B cell (primary cell): ENCODE data around the gene ERN1. TPM values are rescaled to one million over a fixed set of nuclear protein-coding genes. Genes with fewer than 3 reads are reported as not detected.

Experiments used
- ATAC-seq: fragments of 200-7000 bp; cut with Tn5 transposase; one replicate; pipeline ENCODE4 v1.10.0; 2021; ENCODE audit warnings: low read depth, mild to moderate bottlenecking, moderate number of reproducible peaks, moderate library complexity
- CTCF ChIA-PET: fragments of 350-600 bp; sonication (Branson Sonifier 250); formaldehyde crosslinking; loops from one replicate; lab custom pipeline; 2021; ENCODE audit warnings: antibody characterized with exemption, inconsistent platforms; lab: Charles Lee
- POLR2A ChIA-PET: fragments of 350-600 bp; sonication (Branson Sonifier 250); formaldehyde crosslinking; loops from one replicate; lab custom pipeline; 2021; ENCODE audit warnings: antibody characterized with exemption; lab: Charles Lee
- DNase-seq: peaks from one replicate; pipeline ENCODE4 v3.0.0; 2013
- H2AFZ ChIP-seq: 2 replicates; pipeline ENCODE4 v1.6.1; 2012; ENCODE audit warnings: mild to moderate bottlenecking, low read depth, low read length; ENCODE audit not compliant: insufficient read depth, poor library complexity, severe bottlenecking
- H3K27ac ChIP-seq, 2 donors: 1 replicate in 1 of 2; 2 replicates in 1 of 2; pipeline ENCODE4 v1.5.1; 2012 to 2013; ENCODE audit warnings: low read length in 2 of 2, mild to moderate bottlenecking in 2 of 2, moderate library complexity in 1 of 2
- H3K27me3 ChIP-seq, 4 experiments: fragments of 200-600 bp in 1 of 4; sonication (generic) in 1 of 4; replicated peaks in 1 of 4; 1 replicate in 2 of 4; 2 replicates in 2 of 4; pipeline versions ENCODE4 v1.6.1 to v1.7.0; 2013 to 2016; ENCODE audit warnings: low read length in 3 of 4, mild to moderate bottlenecking in 2 of 4, mixed read lengths in 1 of 4, moderate library complexity in 1 of 4; ENCODE audit not compliant: insufficient read depth in 4 of 4, control insufficient read depth in 3 of 4; ENCODE audit errors: control extremely low read depth in 1 of 4
- H3K36me3 ChIP-seq, 2 experiments: replicated peaks in 1 of 2; 1 replicate in 1 of 2; 2 replicates in 1 of 2; pipeline versions ENCODE4 v1.6.1 to v1.7.1; 2013; ENCODE audit warnings: low read length in 1 of 2; ENCODE audit not compliant: insufficient read depth in 2 of 2, control insufficient read depth in 1 of 2; ENCODE audit errors: control extremely low read depth in 1 of 2, extremely low read depth in 1 of 2
- H3K4me1 ChIP-seq, 2 donors: fragments of 200-600 bp in 1 of 2; sonication (generic) in 1 of 2; 1 replicate in 1 of 2; 2 replicates in 1 of 2; pipeline versions ENCODE4 v1.5.1 to v1.6.1; 2013 to 2017; ENCODE audit warnings: low read length in 2 of 2; ENCODE audit not compliant: control insufficient read depth in 2 of 2, insufficient read depth in 2 of 2
- H3K4me2 ChIP-seq: replicated peaks from 2 replicates; pipeline ENCODE3; 2012; ENCODE audit warnings: mild to moderate bottlenecking, low read depth, low read length; ENCODE audit not compliant: poor library complexity, severe bottlenecking
- H3K4me3 ChIP-seq, 5 experiments: fragments of 200-600 bp in 1 of 5; sonication (generic) in 1 of 5; 1 replicate in 3 of 5; 2 replicates in 2 of 5; pipeline versions ENCODE4 v1.5.1 to v1.7.0; 2011 to 2016; ENCODE audit warnings: low read length in 4 of 5, mild to moderate bottlenecking in 4 of 5, low read depth in 2 of 5, control low read depth in 1 of 5, moderate library complexity in 1 of 5; ENCODE audit not compliant: insufficient read depth in 1 of 5; ENCODE audit errors: control extremely low read depth in 1 of 5, extremely low read depth in 1 of 5
- H3K79me2 ChIP-seq: fragments of 200-600 bp; sonication (generic); one replicate; pipeline ENCODE4 v1.6.0; 2016; ENCODE audit warnings: low read length; ENCODE audit not compliant: control insufficient read depth, insufficient read depth
- H3K9ac ChIP-seq: fragments of 200-600 bp; sonication (generic); 2 replicates; pipeline ENCODE4 v1.6.1; 2017; ENCODE audit warnings: mild to moderate bottlenecking, low read length, moderate library complexity
- H3K9me3 ChIP-seq, 3 donors: one replicate each; pipeline versions ENCODE4 v1.6.1 to v1.7.1; 2013; ENCODE audit warnings: low read length in 2 of 3; ENCODE audit not compliant: control insufficient read depth in 2 of 3, insufficient read depth in 1 of 3; ENCODE audit errors: control extremely low read depth in 1 of 3
- H4K20me1 ChIP-seq: 2 replicates; pipeline ENCODE4 v1.6.0; 2012; ENCODE audit warnings: mild to moderate bottlenecking, low read length; ENCODE audit not compliant: insufficient read depth, control insufficient read depth, poor library complexity, severe bottlenecking
- H3K27ac Mint-ChIP-seq: one replicate; pipeline ENCODE4 v1.8.0; 2021; ENCODE audit warnings: mixed read lengths
- H3K27me3 Mint-ChIP-seq: one replicate; pipeline ENCODE4 v1.8.0; 2021; ENCODE audit warnings: mixed read lengths
- H3K4me1 Mint-ChIP-seq: one replicate; pipeline ENCODE4 v1.8.0; 2021; ENCODE audit warnings: mixed read lengths
- H3K4me3 Mint-ChIP-seq: one replicate; pipeline ENCODE4 v1.8.0; 2021; ENCODE audit warnings: mixed read lengths
- H3K9me3 Mint-ChIP-seq: one replicate; pipeline ENCODE4 v1.8.0; 2022; ENCODE audit warnings: mixed read lengths; ENCODE audit not compliant: insufficient read depth
- EZH2 ChIP-seq: IDR thresholded peaks from 2 replicates; pipeline ENCODE4 v1.6.1; 2012; ENCODE audit warnings: borderline replicate concordance, low read depth, mild to moderate bottlenecking, moderate library complexity, low read length; ENCODE audit not compliant: insufficient read depth, poor library complexity, severe bottlenecking
- WGBS: methylation state at CpG from one replicate; pipeline ENCODE4 v1.1.5; 2013; ENCODE audit warnings: missing lambda C conversion rate; ENCODE audit not compliant: insufficient coverage; 5-methylcytosine and 5-hydroxymethylcytosine counted together
- intact Hi-C: fragments of 100-400 bp; cut with micrococcal nuclease; formaldehyde crosslinking; loops from one replicate; pipeline ENCODE4 v1.10.0; 2022
- polyA plus RNA-seq: library from polyadenylated mRNA; depleted of rRNA; stranded (reverse); fragments of >200 nt; gene quantifications from 2 replicates; pipeline ENCODE4 v1.2.3, GENCODE V29; 2012
- total RNA-seq, 2 donors: library from RNA; stranded (reverse); fragments of 120-200 nt in 1 of 2; gene quantifications; 1 replicate in 1 of 2; 2 replicates in 1 of 2; pipeline versions ENCODE4 v1.2.3 to v1.2.4, GENCODE V29; 2013 to 2022
- TF ChIP-seq, protein P1 (sequence below): fragments of 200-600 bp; IDR thresholded peaks from one replicate; pipeline ENCODE4 v1.8.0; 2022; ENCODE audit warnings: antibody characterized with exemption, mild to moderate bottlenecking

ERN1 gene
- total and polyA plus RNA-seq, 2 donors (not counting 1 experiment from before 2014, with no cell fraction given): 7.0 to 19.4 TPM

DNA sequence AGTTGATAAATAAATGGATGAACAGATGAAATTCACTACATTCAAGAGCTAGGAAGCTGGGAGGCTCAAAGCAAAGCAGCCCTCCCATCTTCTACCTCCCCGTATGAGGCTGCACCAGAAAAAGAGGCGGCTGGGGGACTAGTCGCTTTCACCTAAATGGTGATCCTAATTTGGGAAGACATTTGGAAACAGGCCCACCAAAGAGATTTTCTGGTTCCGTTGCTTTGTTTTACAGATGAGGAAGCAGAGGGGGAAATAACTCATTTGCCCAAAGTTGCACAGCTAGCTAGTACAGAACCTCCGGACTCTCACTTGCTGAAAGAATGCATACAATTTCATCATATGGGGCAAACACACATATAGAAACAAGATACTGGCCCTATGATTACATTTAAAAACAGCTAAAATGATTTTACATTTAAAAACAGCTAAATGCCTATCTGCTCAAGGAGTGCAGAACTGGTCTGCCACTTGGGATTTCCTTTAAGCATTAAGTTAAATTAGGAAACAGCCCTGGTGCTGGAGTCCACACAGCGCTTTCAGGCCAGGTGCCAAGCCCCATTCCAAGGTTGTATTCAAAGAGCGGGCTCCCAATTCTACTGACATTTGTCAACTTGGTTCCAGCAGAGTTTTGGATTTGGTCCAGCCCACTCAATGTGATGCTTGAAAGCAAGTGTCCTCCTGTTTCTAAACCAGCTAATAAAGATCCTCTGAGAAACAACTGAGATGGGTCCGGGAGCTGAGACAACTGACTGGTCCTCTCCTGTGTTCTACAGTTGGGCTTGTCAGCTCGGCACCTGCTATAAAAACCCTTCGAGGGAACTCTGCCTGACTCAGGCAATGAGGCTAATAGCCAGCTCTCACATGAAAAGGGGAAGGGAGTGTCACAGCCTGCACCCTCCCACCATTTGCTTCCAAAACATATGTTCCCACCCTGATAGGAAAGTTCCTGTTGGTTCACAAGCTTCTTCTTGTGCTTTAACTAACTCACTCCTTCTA, 11.7 kb downstream of the ERN1 start:
- Mint-ChIP-seq H3K4me1 (peaks cover 14% of the 10 kb centered on the region), H3K27me3 (no peaks in the 10 kb centered on the region), H3K9me3 (no peaks in the 10 kb centered on the region), H3K4me3 (no peak overlapping the region), H3K27ac (no peak overlapping the region)
- no peak overlapping the region for H3K4me3 ChIP-seq
- no peak for ATAC-seq
- H2AFZ ChIP-seq: no peak overlapping the region
- no peaks in the 10 kb centered on the region for H3K9me3 ChIP-seq
- DNase-seq: no peak
- no peaks in the 10 kb centered on the region for H3K27me3 ChIP-seq
- no peak for TF ChIP-seq EZH2
- TF ChIP-seq, protein P1, sequence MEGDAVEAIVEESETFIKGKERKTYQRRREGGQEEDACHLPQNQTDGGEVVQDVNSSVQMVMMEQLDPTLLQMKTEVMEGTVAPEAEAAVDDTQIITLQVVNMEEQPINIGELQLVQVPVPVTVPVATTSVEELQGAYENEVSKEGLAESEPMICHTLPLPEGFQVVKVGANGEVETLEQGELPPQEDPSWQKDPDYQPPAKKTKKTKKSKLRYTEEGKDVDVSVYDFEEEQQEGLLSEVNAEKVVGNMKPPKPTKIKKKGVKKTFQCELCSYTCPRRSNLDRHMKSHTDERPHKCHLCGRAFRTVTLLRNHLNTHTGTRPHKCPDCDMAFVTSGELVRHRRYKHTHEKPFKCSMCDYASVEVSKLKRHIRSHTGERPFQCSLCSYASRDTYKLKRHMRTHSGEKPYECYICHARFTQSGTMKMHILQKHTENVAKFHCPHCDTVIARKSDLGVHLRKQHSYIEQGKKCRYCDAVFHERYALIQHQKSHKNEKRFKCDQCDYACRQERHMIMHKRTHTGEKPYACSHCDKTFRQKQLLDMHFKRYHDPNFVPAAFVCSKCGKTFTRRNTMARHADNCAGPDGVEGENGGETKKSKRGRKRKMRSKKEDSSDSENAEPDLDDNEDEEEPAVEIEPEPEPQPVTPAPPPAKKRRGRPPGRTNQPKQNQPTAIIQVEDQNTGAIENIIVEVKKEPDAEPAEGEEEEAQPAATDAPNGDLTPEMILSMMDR: no peak
- H3K27ac ChIP-seq: no peak overlapping the region
- ChIA-PET CTCF (interaction anchor here (0.6 to 4.3 kb wide), 6 partner anchors 15 to 228 kb away, joined by 3 to 22 read pairs (median 6); no protein-coding TSS in a partner anchor), POLR2A (no interaction called here)
- 71% methylated on average over 5 of the region's 10 CpGs for WGBS
- peaks cover 10 to 18% of the 10 kb centered on the region in 2 donors for H3K4me1 ChIP-seq
- no peak overlapping the region for H3K9ac ChIP-seq
- no peaks in the 10 kb centered on the region for H3K36me3 ChIP-seq
- intact Hi-C loops: no loop called here
- no peaks in the 10 kb centered on the region for H4K20me1 ChIP-seq
- peaks cover 4% of the 10 kb centered on the region for H3K79me2 ChIP-seq
- H3K4me2 ChIP-seq: no peak overlapping the region
